GM10248 (cell line): ENCODE measurements around the gene RASSF3.
"Not testable (repeated sequence)": the region's sequence is repeated elsewhere in the genome, so short reads cannot be mapped to it uniquely, and the experiment has no call there.

Experiments
- CTCF ChIA-PET: fragments of 300-600 bp; sonication (Branson Sonifier 250); formaldehyde crosslinking; extraction: SDS; loops from one replicate; lab custom pipeline; 2021; ENCODE audit warnings: antibody characterized with exemption; lab: Yijun Ruan, JAX
- POLR2A ChIA-PET: fragments of 350-650 bp; sonication (Branson Sonifier 250); formaldehyde crosslinking; extraction: SDS; loops from one replicate; lab custom pipeline; 2020; ENCODE audit warnings: antibody characterized with exemption; lab: Yijun Ruan, JAX
- DNase-seq: peaks from one replicate; pipeline ENCODE4 v3.0.0; 2012; ENCODE audit errors: extremely low spot score
- TF ChIP-seq, protein P1 (sequence below): IDR thresholded peaks from 2 replicates; pipeline ENCODE4 v1.5.1; 2012; ENCODE audit warnings: mild to moderate bottlenecking, low read depth; ENCODE audit errors: extremely low read depth, missing control alignments, control extremely low read depth

The RASSF3 gene

DNA sequence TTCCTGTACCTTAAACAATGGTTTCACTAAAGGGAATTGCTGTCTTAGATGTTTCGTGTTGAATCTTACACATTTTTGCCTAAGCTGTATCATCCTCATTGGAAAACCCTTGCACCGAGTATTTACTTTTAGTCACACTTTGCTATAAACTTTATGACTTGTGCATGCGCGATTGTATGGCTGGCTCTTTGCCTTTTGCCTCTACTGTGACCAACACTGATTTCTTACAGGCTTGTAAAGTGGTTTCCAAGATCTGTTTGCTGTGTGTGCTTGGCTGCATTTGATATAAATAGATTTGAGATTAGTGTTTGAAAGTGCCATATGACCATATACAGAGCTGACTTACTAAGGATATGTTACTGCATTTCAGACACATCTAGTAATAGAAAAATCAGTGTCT lies 40.5 kb downstream of the RASSF3 start:
- ChIA-PET POLR2A (interaction anchor here (1.4 kb wide), 1 partner anchor 17 kb away, joined by 3 read pairs; no protein-coding TSS in a partner anchor), CTCF (interaction anchor here (1.5 to 3.4 kb wide), 2 partner anchors 9 kb away, joined by 4 to 16 read pairs; no protein-coding TSS in a partner anchor)
- no peak for DNase-seq
- TF ChIP-seq, protein P1, sequence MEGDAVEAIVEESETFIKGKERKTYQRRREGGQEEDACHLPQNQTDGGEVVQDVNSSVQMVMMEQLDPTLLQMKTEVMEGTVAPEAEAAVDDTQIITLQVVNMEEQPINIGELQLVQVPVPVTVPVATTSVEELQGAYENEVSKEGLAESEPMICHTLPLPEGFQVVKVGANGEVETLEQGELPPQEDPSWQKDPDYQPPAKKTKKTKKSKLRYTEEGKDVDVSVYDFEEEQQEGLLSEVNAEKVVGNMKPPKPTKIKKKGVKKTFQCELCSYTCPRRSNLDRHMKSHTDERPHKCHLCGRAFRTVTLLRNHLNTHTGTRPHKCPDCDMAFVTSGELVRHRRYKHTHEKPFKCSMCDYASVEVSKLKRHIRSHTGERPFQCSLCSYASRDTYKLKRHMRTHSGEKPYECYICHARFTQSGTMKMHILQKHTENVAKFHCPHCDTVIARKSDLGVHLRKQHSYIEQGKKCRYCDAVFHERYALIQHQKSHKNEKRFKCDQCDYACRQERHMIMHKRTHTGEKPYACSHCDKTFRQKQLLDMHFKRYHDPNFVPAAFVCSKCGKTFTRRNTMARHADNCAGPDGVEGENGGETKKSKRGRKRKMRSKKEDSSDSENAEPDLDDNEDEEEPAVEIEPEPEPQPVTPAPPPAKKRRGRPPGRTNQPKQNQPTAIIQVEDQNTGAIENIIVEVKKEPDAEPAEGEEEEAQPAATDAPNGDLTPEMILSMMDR = no peak

DNA sequence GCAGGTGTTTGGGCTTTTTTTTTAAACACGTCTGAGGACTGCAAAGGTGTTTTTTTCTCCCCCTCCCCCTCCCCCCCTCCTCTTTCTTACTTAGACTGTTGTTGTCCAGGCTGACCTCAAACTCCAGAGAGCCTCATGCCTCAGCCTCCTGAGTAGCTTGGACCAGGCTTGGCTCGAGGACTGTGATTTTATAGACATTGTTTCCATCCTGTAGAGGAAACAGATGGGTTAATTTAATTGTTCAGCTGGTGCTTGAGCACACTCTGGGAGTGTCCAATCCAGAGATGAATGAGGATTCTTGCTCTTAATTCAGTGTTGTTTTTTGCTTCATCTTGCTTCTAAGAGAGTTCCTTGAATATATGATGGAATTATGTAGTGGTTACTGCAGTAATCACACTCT lies 42.1 kb downstream of the RASSF3 start:
- POLR2A ChIA-PET = interaction anchor here (1.0 kb wide), 1 partner anchor 9 kb away, joined by 5 read pairs; no protein-coding TSS in a partner anchor
- no peak for DNase-seq
- CTCF ChIA-PET = interaction anchor here (0.9 to 3.4 kb wide), 5 partner anchors 7 to 25 kb away, joined by 3 to 16 read pairs (median 3); no protein-coding TSS in a partner anchor
- TF ChIP-seq, protein P1 = no peak

DNA sequence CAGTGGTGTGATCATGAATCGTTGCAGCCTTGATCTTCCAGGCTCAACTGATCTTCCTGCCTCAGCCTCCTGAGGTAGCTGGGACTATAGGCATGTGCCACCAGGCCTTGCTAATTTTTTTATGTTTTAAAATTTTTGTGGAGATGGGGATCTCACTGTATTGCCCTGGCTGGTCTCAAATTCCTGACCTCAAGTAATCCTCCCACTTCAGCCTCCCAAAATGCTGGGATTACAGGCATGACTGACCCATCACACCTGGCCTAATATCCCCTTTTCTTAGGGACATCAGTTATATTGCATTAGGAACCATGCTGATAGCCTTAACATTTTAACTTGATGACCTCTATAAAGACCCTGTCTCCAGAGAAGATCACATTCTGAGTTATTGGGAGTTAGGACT lies 42.8 kb downstream of the RASSF3 start:
- ChIA-PET CTCF (interaction anchor here (0.9 to 3.4 kb wide), 4 partner anchors 9 to 103 kb away, joined by 3 to 16 read pairs (median 3); no protein-coding TSS in a partner anchor), POLR2A (no interaction called here)
- DNase-seq = no peak
- TF ChIP-seq, protein P1 = no peak

DNA sequence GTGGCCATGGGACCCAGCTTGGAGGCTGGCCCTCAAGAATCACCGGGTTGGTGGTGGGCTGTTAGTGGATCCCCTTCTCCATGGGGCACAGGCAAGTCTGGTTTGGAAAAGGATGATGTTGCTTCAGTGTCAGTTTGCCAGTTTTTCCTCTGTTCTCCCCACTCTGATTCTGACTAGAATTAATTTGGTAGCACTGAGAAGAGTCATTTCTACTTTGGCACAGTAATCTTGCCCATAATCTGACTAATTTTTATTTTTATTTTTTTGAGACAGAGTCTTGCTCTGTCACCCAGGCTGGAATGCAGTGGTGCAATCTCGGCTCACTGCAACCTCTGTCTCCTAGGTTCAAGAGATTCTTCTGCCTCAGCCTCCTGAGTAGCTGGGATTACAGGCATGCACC lies 43.6 kb downstream of the RASSF3 start:
- DNase-seq, POLR2A ChIA-PET: not testable (repeated sequence)
- CTCF ChIA-PET = interaction anchor here (1.0 to 3.4 kb wide), 2 partner anchors 12 to 104 kb away, joined by 3 to 16 read pairs; no protein-coding TSS in a partner anchor

DNA sequence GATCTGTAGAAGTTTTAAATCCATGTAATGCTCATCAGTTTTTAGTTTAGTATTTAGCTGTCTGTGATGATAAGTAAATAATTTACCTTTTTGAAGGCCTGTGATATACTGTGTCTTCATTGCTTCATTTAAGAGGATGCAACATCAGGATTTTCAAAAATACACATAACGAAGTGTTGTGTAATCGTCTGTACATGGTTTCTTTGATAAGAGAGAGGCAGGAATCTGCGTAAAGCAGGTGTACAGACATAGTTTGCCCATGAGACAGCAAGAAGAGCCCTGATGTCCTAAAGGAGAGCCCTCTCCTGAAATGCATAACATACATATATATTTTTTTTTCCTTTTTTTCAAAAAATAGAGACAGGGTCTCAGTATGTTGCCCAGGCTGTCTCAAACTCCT lies 44.8 kb downstream of the RASSF3 start:
- POLR2A ChIA-PET = no interaction called here

DNA sequence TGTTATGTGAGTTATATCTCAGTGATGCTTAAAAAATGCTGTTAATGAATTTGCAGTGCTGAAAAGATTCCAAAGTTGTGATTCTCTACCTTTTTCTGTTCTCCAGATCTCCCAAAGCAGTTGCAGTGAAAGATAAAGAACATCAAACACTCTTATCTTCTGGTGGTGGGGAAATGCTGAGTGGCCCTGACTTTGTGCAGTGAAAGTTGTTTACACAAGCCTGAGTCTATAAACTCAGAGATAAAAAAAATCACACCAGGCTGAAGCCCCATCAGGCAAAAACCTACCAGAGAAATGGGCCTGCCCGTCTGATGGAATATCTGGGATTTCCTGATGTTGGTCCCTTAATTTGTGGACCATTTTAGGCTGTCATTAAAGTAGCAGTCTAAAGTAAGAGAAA lies 46.1 kb downstream of the RASSF3 start:
- DNase-seq = no peak
- ChIA-PET CTCF (interaction anchor here (0.8 kb wide), 1 partner anchor 29 kb away, joined by 3 read pairs; no protein-coding TSS in a partner anchor), POLR2A (no interaction called here)
- TF ChIP-seq, protein P1 = no peak

More for the DNA sequence above, 44.8 kb downstream of the RASSF3 start:
- CTCF ChIA-PET = interaction anchor here (0.8 kb wide), 1 partner anchor 15 kb away, joined by 3 read pairs; no protein-coding TSS in a partner anchor
- DNase-seq = no peak
- TF ChIP-seq, protein P1 = no peak

DNA sequence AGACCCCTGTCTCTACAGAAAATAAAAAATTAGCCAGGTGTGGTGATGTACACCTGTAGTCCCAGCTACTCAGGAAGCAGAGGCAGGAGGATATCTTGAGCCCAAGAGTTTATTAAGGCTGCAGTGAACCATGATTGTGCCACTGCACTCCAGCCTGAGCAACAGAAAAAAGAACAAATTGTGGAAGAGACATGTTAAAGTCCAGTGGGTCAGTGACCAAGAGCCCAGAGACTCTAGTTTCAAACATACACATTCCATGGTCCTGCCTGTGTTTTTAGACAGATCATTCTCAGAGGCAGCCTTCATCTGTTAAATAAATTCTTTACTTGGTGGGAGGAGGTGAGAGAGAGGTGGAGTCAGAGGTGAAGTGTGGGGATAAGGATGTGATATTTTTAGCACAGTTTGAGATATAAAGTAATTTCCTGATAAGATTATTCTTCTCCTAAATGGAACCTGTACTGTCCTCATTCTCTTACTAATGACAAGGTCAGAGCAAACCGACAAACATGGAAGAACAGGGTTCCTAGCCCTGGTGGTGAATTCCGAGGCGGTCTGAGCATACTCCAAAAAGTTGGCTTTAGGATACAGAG lies 48.7 kb downstream of the RASSF3 start:
- POLR2A ChIA-PET = no interaction called here
- TF ChIP-seq, protein P1 = no peak

More for the DNA sequence above, 48.7 kb downstream of the RASSF3 start:
- DNase-seq = no peak
- CTCF ChIA-PET = interaction anchor here (1.4 to 2.3 kb wide), 4 partner anchors 7 to 48 kb away, joined by 4 to 7 read pairs (median 6); no protein-coding TSS in a partner anchor
